ENCODE measurements around the gene HAND1.

The HAND1 gene

DNA sequence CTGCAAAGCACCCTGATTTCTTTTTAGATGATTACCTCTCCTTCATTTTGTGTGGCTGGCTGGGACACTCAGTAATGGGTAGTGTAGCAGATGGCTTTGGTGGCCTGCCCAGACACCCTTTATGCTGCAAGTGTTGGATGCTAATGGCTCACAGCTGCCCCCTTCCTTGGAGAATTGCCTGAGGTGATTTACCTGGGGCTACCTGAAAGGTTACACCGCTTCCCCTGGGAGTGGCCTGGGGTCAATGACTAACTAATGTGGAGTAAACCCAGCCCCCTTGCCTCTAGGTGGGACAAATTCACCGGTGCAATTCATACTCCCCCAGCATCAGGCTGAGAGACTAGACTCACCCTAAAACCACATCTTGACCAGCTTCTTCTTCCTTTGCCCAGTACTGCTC is 23.5 kb upstream of the HAND1 start:
- TF ChIP-seq, protein P1, sequence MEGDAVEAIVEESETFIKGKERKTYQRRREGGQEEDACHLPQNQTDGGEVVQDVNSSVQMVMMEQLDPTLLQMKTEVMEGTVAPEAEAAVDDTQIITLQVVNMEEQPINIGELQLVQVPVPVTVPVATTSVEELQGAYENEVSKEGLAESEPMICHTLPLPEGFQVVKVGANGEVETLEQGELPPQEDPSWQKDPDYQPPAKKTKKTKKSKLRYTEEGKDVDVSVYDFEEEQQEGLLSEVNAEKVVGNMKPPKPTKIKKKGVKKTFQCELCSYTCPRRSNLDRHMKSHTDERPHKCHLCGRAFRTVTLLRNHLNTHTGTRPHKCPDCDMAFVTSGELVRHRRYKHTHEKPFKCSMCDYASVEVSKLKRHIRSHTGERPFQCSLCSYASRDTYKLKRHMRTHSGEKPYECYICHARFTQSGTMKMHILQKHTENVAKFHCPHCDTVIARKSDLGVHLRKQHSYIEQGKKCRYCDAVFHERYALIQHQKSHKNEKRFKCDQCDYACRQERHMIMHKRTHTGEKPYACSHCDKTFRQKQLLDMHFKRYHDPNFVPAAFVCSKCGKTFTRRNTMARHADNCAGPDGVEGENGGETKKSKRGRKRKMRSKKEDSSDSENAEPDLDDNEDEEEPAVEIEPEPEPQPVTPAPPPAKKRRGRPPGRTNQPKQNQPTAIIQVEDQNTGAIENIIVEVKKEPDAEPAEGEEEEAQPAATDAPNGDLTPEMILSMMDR (IDR thresholded peaks at IDR 0.05; ENCODE audit: insufficient read depth, low read length, poor library complexity, severe bottlenecking) = no peak
- TF ChIP-seq EZH2phosphoT487 (conservative IDR thresholded peaks at IDR 0.05; ENCODE audit: low read length) = no peak
- Histone ChIP-seq H3K9me3 (ENCODE audit: insufficient read depth, low read length) (no peaks in the 10 kb centered on the region), H3K4me2 (ENCODE audit: low read depth, low read length, poor library complexity, severe bottlenecking) (no peak overlapping the region), H2AFZ (ENCODE audit: low read depth, low read length, severe bottlenecking) (no peak overlapping the region), H3K27me3 (ENCODE audit: low read length) (no peaks in the 10 kb centered on the region), H3F3A (ENCODE audit: insufficient read depth) (no peaks in the 10 kb centered on the region), H3K36me3 (ENCODE audit: low read length) (no peaks in the 10 kb centered on the region), H4K20me1 (ENCODE audit: low read depth, low read length) (no peaks in the 10 kb centered on the region), H3K9ac (ENCODE audit: low read length) (no peak overlapping the region), H3K9me2 (replicated peaks; ENCODE audit: insufficient read depth, low read length) (no peaks in the 10 kb centered on the region), H3K4me3 (ENCODE audit: insufficient read depth, low read length, poor library complexity, severe bottlenecking) (no peak overlapping the region), H3K79me2 (ENCODE audit: insufficient read depth, low read length) (no peaks in the 10 kb centered on the region), H3K27ac (ENCODE audit: low read depth, low read length) (no peak overlapping the region)

DNA sequence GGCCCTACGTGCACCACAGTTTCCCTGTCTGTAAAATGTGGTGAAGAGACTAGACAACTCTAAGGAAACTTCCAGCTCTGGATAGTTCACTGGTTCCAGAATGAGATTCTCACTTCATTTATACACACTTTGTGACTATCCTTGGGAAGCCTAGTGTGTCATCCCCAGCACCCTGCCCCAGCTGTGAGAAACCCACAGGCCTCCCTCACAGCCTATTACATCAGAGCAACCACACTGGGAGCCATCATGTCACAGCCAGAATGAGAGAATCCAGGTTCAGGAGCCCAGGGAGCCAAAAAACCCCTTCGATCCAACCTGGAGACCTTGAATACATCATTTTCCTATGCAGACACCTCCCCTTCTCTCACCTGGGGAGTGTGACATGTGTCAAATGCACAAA is 21.0 kb upstream of the HAND1 start:
- Histone ChIP-seq H3K9ac (ENCODE audit: low read length) (no peak overlapping the region), H3K79me2 (ENCODE audit: insufficient read depth, low read length) (no peaks in the 10 kb centered on the region), H3K9me3 (ENCODE audit: insufficient read depth, low read length) (no peaks in the 10 kb centered on the region), H3K27me3 (ENCODE audit: low read length) (no peaks in the 10 kb centered on the region), H3K9me2 (replicated peaks; ENCODE audit: insufficient read depth, low read length) (no peaks in the 10 kb centered on the region), H3K4me2 (ENCODE audit: low read depth, low read length, poor library complexity, severe bottlenecking) (no peak overlapping the region), H2AFZ (ENCODE audit: low read depth, low read length, severe bottlenecking) (no peak overlapping the region), H4K20me1 (ENCODE audit: low read depth, low read length) (no peaks in the 10 kb centered on the region), H3F3A (ENCODE audit: insufficient read depth) (no peaks in the 10 kb centered on the region), H3K27ac (ENCODE audit: low read depth, low read length) (no peak overlapping the region), H3K36me3 (ENCODE audit: low read length) (no peaks in the 10 kb centered on the region), H3K4me3 (ENCODE audit: insufficient read depth, low read length, poor library complexity, severe bottlenecking) (no peak overlapping the region)
- no peak for TF ChIP-seq EZH2phosphoT487 (conservative IDR thresholded peaks at IDR 0.05; ENCODE audit: low read length)
- TF ChIP-seq, protein P1 (IDR thresholded peaks at IDR 0.05; ENCODE audit: insufficient read depth, low read length, poor library complexity, severe bottlenecking) = no peak

GRCh38 chr5:154498591-154498990 is 20.6 kb upstream of the HAND1 start:
- H3K27me3 ChIP-seq (ENCODE audit: low read length) = no peaks in the 10 kb centered on the region
- no peaks in the 10 kb centered on the region for H3K36me3 ChIP-seq (ENCODE audit: low read length)
- H3K4me2 ChIP-seq (ENCODE audit: low read depth, low read length, poor library complexity, severe bottlenecking) = no peak overlapping the region
- no peak overlapping the region for H2AFZ ChIP-seq (ENCODE audit: low read depth, low read length, severe bottlenecking)
- no peak overlapping the region for H3K4me3 ChIP-seq (ENCODE audit: insufficient read depth, low read length, poor library complexity, severe bottlenecking)
- H3K79me2 ChIP-seq (ENCODE audit: insufficient read depth, low read length) = no peaks in the 10 kb centered on the region
- no peak overlapping the region for H3K27ac ChIP-seq (ENCODE audit: low read depth, low read length)
- no peaks in the 10 kb centered on the region for H3K9me3 ChIP-seq (ENCODE audit: insufficient read depth, low read length)
- no peaks in the 10 kb centered on the region for H4K20me1 ChIP-seq (ENCODE audit: low read depth, low read length)
- no peak overlapping the region for H3K9ac ChIP-seq (ENCODE audit: low read length)
- TF ChIP-seq, protein P1 (IDR thresholded peaks at IDR 0.05; ENCODE audit: insufficient read depth, low read length, poor library complexity, severe bottlenecking) = no peak
- no peak for TF ChIP-seq EZH2phosphoT487 (conservative IDR thresholded peaks at IDR 0.05; ENCODE audit: low read length)
- H3F3A ChIP-seq (ENCODE audit: insufficient read depth) = no peaks in the 10 kb centered on the region
- H3K9me2 ChIP-seq (replicated peaks; ENCODE audit: insufficient read depth, low read length) = no peaks in the 10 kb centered on the region
